SKM-1 treated with dmso at 0.1 percent for 144 hours (cell line): ENCODE results near the gene ORC3.
"Not testable (repeated sequence)": the region's sequence is repeated elsewhere in the genome, so short reads cannot be mapped to it uniquely, and the experiment has no call there.

Experiments
- DNase-seq: peaks from one replicate; lab custom pipeline; 2025; ENCODE audit not compliant: unreplicated experiment; lab: John Stamatoyannopoulos, UW

ORC3 gene

GRCh38 chr6:87590990-87591389 lies 1.1 kb downstream of the ORC3 start:
- DNase-seq = no peak

DNA sequence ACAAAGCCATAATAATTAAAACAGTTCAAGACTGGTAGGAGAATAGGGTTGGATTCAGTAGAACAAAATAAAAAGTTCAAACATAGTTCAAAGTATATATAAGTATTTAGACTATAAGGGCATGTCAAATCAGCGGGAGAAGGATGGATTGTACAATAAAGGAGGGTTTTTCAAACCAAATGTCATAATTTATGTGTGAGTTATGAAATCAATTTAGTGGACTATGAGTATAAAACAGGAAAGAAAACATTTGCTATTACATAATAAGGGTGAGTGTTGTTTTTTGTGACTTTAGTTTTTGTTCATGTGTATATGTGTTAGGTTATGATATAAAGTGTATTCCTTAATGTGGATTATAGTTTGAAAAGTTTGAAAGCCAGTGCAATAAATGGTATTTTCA lies 10.6 kb downstream of the ORC3 start:
- no peak for DNase-seq

DNA sequence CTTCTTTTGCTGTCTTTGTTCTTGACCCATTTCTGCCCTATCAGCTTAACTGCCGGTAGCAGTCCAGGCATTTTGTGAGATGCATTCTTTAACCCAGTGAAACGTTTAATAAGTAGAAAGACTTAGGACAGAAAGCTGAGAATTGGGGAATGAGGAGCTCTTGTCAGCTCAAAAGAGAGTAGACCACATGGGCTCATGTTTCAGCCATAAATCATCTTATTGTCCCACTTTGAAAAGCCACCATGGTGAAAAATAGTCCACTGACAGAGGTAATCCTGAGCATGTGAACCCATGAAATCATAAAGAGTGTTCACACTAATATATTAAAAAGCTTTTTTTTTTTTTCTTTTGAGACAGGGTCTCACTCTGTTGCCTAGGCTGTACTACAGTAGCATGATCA lies 16.3 kb downstream of the ORC3 start:
- no peak for DNase-seq

- no peak for DNase-seq
Measured at GRCh38 chr6:87608802-87609201, 18.9 kb downstream of the ORC3 start.

GRCh38 chr6:87613018-87613417 lies 23.1 kb downstream of the ORC3 start:
- DNase-seq = not testable (repeated sequence)

DNA sequence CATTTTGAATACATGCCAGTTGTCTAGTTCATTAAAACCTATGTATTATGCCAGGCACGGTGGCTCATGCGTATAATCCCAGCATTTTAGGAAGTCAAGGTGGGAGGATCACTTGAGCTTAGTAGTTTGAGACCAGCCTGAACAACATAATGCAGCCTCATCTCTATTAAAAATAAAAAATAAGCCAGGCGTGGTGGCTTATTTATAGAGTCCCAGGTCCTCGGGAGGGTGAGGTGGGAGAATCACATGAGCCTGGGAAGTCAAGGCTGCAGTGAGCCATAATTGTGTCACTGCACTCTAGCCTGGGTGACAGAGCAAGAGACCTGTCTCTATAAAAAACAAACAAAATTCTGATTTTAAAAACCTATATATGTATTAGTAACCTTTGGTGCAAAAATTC lies 27.5 kb downstream of the ORC3 start:
- DNase-seq = no peak

- no peak for DNase-seq
Measured at GRCh38 chr6:87618531-87618930, 28.6 kb downstream of the ORC3 start.

DNA sequence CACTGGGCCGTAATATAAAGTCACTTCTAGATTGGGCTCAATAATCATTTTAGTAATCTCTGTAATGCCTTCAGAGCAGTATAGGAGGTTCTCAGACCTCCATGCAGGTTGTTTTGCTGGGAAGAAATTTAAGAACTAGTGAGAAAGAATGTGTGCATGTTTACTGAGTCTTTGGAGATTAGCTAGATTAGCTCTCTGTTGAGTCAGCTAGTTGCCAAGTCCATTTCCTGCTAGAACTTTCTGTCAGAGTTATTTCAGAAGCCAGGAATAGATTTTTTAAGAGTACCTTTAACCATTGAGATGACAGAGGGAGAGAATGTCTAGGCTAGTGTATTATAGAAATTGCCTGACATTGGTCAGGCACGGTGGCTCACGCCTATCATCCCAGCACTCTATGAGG lies 33.3 kb downstream of the ORC3 start:
- DNase-seq = no peak

GRCh38 chr6:87628424-87628823 lies 38.5 kb downstream of the ORC3 start:
- no peak for DNase-seq

GRCh38 chr6:87628881-87629280 lies 38.9 kb downstream of the ORC3 start:
- DNase-seq = no peak

DNA sequence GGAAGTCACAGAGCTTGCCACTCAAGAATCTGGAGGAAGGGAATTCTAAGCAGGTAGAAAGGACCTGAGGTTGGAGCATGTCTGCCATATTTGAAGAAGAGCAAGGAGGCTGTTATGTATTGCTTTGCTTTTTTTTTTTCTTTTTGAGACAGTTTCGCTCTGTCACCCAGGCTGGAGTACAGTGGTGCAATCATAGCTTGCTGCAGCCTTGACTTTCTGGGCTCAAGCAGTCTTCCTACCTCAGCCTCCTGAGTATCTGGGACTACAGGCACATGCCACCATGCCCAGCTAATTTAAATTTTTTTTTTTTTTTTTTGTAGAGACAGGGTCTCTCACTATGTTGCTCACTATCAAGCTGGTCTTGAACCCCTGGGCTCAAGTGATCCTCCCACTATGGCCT lies 40.8 kb downstream of the ORC3 start:
- DNase-seq = no peak

- no peak for DNase-seq
Measured at GRCh38 chr6:87633851-87634250, 43.9 kb downstream of the ORC3 start.

- DNase-seq = no peak
Measured at GRCh38 chr6:87636315-87636714, 46.4 kb downstream of the ORC3 start.

DNA sequence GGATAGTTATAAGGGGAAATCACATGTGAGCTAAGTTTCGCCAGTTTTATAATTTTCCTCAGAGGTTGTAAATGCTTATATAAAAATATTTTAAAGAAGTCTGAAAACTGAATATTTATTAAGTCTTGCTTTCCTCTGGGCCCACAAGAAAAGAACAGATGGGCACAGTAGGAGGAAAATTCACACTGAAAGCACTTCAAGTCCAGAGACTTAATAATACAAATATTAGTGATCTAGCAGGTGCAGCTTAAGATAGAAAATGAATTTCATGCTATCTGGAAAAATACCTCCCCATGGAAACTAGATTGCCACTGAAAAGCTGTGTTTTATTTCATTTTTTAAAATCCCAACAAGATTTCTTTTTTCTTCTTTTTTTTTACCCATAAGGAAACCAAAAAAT lies 47.2 kb downstream of the ORC3 start:
- no peak for DNase-seq

- no peak for DNase-seq
Measured at GRCh38 chr6:87639373-87639772, 49.4 kb downstream of the ORC3 start.

DNA sequence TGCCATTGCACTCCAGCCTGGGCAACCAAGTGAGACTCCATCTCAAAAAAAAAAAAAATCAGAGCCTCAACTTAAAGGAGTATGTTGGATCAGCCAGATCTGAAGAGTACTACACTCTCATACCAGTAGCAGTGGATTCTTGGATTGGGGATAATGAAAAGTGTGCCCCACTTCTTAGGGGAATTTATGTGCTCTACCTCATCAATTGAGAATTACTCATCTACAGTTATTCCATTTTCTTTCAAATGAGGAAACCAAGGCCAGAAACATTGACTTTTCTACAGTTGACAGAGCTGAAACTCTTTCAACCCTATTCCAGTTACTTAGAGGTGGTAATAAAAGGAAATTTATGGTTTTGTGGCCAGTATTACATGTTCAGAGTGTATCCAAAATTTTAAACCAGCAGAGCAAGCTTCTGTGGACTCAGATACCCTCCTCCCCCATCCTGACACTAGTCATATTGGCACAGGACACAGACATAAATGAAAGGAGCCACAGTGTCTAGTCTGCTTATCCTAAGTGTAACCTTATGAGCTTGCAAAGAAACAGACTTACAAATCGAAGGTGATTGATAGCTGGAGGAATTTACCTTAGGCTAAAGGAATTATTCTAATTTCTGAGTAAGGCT lies 51.2 kb downstream of the ORC3 start:
- no peak for DNase-seq

DNA sequence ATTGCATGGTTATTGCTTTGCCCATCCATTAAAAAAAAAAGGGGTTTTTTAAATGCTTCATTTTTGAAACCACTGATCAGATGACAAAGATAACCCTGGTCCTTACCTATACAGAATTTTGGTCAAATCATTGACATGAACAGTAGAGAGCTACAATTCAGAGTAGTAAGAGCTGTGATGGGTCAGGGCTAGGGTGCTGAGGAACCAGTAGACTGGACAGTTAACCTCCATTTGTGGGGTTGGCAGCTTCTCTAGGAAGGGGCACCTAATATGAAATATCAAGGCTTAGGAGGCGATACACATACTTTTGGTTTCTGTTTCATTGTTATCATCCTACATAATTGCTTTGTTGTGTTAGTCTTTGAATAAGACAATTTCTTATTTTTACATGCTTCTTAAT lies 55.1 kb downstream of the ORC3 start:
- DNase-seq = no peak

DNA sequence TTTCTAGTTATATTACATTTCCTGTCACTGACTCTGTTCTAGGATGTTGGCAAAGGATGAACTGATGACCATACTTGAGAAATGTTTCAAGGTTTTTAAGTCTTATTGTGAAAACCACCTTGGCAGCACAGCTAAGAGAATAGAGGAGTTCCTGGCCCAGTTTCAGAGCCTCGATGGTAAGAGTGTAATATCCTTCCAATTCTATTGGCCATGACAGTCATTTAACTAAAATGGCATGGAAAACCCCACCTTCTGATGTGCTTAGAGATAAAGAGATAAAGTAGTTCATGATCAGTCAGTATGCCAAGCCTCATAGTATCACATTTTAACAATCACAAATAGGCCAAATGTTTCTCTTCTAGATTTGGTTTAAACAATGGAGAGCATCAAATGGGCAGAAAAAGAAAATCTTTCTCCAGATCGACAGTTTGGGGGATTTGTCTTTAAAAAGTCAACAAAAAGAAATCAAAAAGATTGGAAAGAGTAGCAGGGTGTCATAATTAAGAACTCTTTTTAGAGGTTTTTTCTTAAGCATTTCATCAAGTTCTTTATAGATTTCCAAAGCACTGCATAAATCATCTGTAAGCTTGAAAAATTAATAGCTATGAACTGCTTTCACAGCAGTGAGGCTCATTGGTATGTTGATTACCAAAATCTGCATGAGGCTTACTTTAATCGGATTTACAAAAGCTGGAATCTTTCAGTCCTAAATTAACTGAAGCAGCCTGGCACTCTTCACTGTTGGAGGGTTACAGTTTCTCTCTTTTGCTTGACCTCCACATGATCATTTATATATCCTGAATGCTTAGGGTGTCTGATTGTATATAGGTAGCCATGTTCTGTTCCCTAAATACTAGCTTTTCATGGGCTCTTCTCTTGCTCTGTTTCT lies 63.4 kb downstream of the ORC3 start:
- no peak for DNase-seq

DNA sequence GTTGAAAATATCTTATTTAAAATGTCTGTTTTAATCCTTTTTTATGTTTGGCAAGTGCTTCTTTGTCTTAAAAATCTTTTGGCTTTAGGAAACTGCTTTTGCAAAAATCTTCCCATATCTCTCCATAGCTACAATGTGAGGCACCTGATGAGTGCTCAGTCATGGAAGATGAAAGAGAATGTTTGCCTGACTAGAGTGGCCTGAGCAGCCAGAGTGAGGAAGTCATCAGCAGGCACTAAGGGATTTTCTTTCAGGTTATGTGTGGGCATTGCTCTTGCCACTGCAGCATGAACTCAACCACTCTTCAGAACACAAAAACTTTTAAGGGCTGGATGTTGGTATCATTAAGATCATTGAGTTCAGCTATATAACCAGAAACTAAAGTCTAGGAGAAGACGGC lies 64.2 kb downstream of the ORC3 start:
- DNase-seq = no peak

GRCh38 chr6:87654875-87655454 lies 65.0 kb downstream of the ORC3 start:
- DNase-seq = no peak

GRCh38 chr6:87655824-87656223 lies 65.9 kb downstream of the ORC3 start:
- DNase-seq = no peak

GRCh38 chr6:87656857-87657256 lies 66.9 kb downstream of the ORC3 start:
- no peak for DNase-seq
